ENCODE data around the gene FUBP1.

- TF ChIP-seq CTCF (IDR thresholded peaks at IDR 0.05; ENCODE audit: poor library complexity): no peak
- no peak for TF ChIP-seq EZH2 (IDR thresholded peaks at IDR 0.05; ENCODE audit: borderline replicate concordance)
- TF ChIP-seq EZH2phosphoT487 (IDR thresholded peaks at IDR 0.05; ENCODE audit: low read depth, severe bottlenecking, unreplicated experiment): no peak
These were observed 6.8 kb downstream of the FUBP1 start for GRCh38 chr1:77972080-77972479.
